ENCODE measurements around the gene STRBP. TPM values are rescaled to one million over a fixed set of nuclear protein-coding genes. Genes with fewer than 3 reads are reported as not detected.

STRBP gene
- total RNA-seq, 1 experiment from 2014 or later = 74.0 TPM

DNA sequence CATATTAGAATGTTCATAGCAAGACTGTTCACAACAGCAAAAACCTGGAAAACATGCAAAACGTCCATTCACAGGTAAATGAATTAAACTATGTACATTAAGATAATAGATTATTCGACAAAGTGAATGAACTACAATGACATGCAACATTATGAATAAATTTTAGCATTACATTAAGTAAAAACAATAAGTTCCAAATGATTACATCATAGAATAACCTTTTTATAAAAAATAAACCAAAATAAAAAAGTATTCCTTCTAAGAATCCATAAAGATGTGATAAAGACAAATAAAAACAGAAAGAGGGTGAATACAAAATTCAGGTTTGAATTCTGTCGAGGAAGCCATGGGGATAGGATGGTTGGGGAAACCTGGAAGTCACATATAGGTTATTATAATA lies 57.3 kb downstream of the STRBP start:
- H3K27me3 Mint-ChIP-seq (ENCODE audit: low read depth) = no peaks in the 10 kb centered on the region
- TF ChIP-seq, protein P1, sequence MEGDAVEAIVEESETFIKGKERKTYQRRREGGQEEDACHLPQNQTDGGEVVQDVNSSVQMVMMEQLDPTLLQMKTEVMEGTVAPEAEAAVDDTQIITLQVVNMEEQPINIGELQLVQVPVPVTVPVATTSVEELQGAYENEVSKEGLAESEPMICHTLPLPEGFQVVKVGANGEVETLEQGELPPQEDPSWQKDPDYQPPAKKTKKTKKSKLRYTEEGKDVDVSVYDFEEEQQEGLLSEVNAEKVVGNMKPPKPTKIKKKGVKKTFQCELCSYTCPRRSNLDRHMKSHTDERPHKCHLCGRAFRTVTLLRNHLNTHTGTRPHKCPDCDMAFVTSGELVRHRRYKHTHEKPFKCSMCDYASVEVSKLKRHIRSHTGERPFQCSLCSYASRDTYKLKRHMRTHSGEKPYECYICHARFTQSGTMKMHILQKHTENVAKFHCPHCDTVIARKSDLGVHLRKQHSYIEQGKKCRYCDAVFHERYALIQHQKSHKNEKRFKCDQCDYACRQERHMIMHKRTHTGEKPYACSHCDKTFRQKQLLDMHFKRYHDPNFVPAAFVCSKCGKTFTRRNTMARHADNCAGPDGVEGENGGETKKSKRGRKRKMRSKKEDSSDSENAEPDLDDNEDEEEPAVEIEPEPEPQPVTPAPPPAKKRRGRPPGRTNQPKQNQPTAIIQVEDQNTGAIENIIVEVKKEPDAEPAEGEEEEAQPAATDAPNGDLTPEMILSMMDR (conservative IDR thresholded peaks at IDR 0.05) = no peak
- 0 out of 4 replicates have a peak, but pooled peaks cover 0 to 4% of the 10 kb centered on the region in 2 experiments for H3K4me1 Mint-ChIP-seq
- Histone ChIP-seq H3K14ac (ENCODE audit: insufficient read depth, low read length) (no peak overlapping the region), H3K27ac (ENCODE audit: insufficient read length, low read depth, low read length) (no peak overlapping the region), H3K4me1 (ENCODE audit: insufficient read depth, low read length) (no peaks in the 10 kb centered on the region), H2BK15ac (ENCODE audit: low read depth, low read length) (no peak overlapping the region), H3K18ac (ENCODE audit: insufficient read length, low read depth, low read length) (no peak overlapping the region), H2BK5ac (ENCODE audit: insufficient read length, low read length) (no peak overlapping the region), H3K56ac (ENCODE audit: insufficient read length, low read depth, low read length) (no peak overlapping the region), H3K79me1 (ENCODE audit: insufficient read depth, low read depth, low read length, poor library complexity, severe bottlenecking) (no peaks in the 10 kb centered on the region), H2AK5ac (ENCODE audit: insufficient read length, low read length) (no peak overlapping the region), H2BK20ac (ENCODE audit: low read depth, low read length, poor library complexity, severe bottlenecking) (no peak overlapping the region), H3K9me3 (ENCODE audit: control insufficient read depth, low read depth, low read length) (no peaks in the 10 kb centered on the region), H3K27me3 (ENCODE audit: insufficient read depth, low read length) (no peaks in the 10 kb centered on the region), H2BK120ac (ENCODE audit: low read depth, low read length, poor library complexity, severe bottlenecking) (no peak overlapping the region), H3K23ac (ENCODE audit: insufficient read length, low read depth, low read length) (no peak overlapping the region), H4K91ac (ENCODE audit: insufficient read length, low read depth, low read length) (no peak overlapping the region), H3K9ac (ENCODE audit: extremely low read depth, insufficient read length, low read length) (no peak overlapping the region), H3K79me2 (ENCODE audit: insufficient read depth, low read length) (no peaks in the 10 kb centered on the region; the same call in 1 of the 2 replicates), H3K4me2 (ENCODE audit: insufficient read depth, insufficient read length, low read length) (no peak overlapping the region), H3T11ph (ENCODE audit: low read length) (no peak overlapping the region), H2BK12ac (ENCODE audit: insufficient read length, low read depth, low read length) (no peak overlapping the region), H2AFZ (ENCODE audit: low read length) (no peak overlapping the region), H3K23me2 (ENCODE audit: insufficient read length, low read depth, low read length, poor library complexity, severe bottlenecking) (no peaks in the 10 kb centered on the region), H4K5ac (ENCODE audit: insufficient read length, low read depth, low read length) (no peak overlapping the region), H4K20me1 (ENCODE audit: control insufficient read depth, insufficient read depth, insufficient read length) (no peaks in the 10 kb centered on the region), H3K4ac (ENCODE audit: low read depth, low read length) (no peak overlapping the region), H4K8ac (replicated peaks; ENCODE audit: insufficient read length, low read depth, low read length) (no peak overlapping the region)
- no peaks in the 10 kb centered on the region for H3K9me3 Mint-ChIP-seq
- no peaks in the 10 kb centered on the region for H3K36me3 Mint-ChIP-seq (ENCODE audit: insufficient read depth in 1 of 3, low read depth in 3 of 3)
- WGBS (ENCODE audit: extremely low coverage, insufficient read length, low lambda C conversion rate) = no CpG with 5 or more reads among the region's 3 CpGs
- DNase-seq = no peak
- H3K27ac Mint-ChIP-seq = no peak overlapping the region
- no peak overlapping the region for H3K4me3 Mint-ChIP-seq
